ENCODE results near the gene KIF5C.

KIF5C gene

DNA sequence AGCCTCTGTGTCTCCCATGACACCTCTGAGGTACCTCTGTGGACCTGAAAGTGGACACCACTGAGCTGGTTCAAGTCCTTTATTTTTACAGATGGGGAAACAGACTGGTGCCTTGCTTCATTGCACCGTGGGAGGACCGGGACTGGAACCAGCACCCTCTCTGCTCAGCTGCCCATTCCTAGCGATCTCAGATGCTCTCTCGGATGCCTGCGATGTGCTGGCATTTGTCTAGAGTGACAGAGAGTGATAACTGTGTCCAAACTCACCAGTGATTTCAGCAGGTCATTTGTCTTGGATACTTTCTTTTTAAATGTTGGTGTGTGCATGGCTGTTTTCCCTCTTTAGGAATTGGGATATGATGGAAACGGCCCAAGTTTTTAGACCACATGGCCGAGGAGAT is 133.4 kb downstream of the KIF5C start:
- TF ChIP-seq, protein P1, sequence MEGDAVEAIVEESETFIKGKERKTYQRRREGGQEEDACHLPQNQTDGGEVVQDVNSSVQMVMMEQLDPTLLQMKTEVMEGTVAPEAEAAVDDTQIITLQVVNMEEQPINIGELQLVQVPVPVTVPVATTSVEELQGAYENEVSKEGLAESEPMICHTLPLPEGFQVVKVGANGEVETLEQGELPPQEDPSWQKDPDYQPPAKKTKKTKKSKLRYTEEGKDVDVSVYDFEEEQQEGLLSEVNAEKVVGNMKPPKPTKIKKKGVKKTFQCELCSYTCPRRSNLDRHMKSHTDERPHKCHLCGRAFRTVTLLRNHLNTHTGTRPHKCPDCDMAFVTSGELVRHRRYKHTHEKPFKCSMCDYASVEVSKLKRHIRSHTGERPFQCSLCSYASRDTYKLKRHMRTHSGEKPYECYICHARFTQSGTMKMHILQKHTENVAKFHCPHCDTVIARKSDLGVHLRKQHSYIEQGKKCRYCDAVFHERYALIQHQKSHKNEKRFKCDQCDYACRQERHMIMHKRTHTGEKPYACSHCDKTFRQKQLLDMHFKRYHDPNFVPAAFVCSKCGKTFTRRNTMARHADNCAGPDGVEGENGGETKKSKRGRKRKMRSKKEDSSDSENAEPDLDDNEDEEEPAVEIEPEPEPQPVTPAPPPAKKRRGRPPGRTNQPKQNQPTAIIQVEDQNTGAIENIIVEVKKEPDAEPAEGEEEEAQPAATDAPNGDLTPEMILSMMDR (IDR thresholded peaks at IDR 0.05) = no peak

DNA sequence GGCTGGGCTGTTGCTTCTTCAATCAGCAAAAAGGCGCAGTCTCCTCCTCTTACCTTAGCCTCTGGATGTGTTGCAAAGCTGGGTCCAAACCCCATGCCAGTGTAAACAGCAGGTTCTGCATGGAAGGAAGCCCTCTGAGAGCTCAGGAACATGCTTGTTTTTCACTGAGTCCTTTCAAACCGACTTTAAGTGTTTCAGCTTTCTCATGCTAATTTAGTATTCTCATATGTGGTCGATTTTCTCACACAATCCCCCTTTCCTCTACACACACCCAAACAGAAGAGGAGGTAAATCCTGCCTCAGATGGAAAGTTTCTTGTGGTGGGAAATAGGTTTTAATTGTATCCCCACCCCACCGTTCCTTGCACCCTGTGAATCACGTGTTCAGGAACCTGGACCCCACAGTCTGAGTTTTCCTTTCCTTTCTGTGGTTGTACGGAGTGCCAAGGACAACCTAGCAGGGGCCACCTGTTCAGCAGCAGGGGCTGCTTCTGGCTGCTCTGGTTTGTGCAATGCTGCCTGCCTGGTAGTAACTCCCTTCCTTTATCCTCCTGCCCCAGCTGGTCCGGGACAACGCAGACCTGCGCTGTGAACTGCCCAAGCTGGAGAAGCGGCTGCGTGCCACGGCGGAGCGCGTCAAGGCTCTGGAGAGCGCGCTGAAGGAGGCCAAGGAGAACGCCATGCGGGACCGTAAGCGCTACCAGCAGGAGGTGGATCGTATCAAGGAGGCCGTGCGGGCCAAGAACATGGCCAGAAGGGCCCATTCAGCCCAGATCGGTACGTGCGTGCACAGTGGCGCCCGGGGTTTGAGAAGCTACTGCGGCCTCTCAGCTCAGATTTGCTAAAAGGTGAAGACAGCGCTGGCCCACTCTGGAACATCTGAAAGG is 134.8 kb downstream of the KIF5C start:
- TF ChIP-seq, protein P1 (IDR thresholded peaks at IDR 0.05) = no peak

DNA sequence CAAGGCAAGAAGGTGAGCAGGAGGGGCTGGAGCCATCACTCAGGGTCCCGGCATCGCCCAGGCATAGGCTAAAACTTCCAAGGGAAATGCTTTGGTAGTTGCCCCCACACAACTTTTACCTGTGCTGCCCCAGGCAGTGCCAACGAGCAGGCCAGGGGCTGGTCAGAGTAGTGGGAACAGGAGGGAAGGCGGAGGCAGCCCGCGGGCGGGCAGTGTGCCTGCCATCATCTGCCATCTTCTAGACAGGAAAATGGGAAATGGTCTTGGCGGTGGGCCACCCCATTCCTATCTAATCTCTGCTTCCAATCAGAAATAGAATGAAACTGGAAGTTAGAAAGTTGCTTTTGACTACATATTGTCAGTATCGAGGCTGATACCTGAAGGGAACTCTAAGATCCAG is 137.5 kb downstream of the KIF5C start:
- TF ChIP-seq, protein P1 (IDR thresholded peaks at IDR 0.05) = no peak

DNA sequence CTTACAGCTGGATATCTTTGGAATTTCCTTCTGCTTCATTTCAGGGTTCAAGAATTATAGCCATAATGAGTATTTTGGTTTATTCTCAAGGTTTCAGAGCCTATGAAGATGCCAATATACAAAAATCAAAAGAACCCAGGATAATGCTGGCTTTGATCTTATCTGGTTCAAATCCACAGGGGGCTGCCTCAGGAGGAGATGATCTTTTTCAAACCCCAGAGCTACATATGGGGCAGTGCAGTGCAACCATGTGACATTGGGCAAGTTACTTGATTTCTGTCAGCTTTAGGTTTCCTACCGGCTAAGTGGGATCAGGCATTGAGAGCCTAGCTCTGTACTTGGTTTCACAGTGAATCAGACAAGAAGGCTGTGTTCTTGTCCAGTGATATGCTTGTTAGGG is 140.5 kb downstream of the KIF5C start:
- TF ChIP-seq, protein P1 (IDR thresholded peaks at IDR 0.05) = no peak

DNA sequence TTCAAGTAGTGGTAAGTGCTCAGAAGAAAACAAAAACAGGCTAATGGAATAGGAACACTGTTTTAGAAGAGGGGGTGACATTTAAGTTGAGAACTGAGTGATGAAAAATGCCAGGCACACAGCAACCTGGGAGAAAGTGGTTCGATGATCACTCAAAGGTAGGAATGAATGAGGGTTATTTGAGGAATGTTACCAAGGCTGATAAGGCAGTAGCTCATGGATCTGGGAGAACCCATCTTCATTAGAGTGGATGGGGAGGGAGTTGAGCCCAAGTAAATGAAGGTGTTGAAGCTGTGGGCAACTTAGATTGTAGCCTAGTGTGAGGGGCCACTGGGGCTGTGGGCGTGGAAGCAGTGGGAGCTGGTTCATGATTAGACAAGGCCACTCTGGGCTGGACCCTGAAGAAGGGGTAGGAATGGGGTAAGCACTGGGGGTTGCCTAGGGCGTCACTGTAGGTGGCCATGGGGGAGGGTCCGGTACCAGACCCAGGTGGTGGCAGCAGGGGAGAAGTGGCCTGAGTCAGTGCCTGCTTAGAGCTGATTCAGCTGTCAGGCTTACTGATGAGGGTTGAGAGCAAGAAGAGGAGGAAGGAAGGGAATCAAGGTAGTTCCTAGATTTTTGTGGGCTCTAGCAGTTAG is 141.0 kb downstream of the KIF5C start:
- TF ChIP-seq, protein P1 (IDR thresholded peaks at IDR 0.05) = no peak

DNA sequence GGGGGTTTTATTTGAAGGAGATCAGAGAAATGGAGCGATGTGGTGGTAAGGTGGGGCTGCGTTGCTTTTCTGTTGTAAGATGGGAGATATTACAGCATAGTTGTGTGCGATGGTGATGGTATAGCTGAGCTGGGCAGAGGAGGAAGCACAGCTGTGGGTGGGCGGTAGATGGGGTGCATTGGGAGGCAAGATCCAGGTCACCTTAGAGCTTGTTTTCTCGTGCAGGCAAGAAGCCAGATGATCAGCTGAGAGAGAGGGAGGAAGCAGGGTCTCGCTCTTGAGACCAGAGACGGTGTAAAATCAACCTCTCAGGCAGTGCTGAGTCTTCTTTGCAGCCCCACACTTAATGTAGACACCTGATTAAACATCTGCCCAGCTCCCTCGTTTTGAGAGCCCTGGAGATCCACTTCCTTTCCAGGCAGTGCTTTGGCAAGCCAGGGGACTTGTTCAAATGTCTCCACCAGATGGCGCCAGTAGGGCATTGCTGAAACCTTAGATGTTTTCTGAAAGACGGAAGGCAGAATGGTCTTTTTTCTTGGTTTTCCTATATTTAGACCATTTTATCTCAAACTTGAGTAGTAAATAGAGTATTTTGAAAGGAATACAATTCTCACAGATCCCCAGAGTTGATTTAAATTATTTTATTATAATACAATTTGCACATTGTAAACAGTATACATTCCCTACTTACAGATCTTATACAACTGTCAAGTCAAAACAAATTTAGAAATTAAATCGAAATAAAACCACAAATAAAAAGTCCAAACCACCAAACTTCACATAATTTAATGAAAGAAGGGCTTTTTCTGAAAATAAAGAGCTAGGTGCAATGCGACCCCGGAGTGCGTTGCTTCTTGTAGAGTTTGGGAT is 142.3 kb downstream of the KIF5C start:
- TF ChIP-seq, protein P1 (IDR thresholded peaks at IDR 0.05) = peak; percentile 75

DNA sequence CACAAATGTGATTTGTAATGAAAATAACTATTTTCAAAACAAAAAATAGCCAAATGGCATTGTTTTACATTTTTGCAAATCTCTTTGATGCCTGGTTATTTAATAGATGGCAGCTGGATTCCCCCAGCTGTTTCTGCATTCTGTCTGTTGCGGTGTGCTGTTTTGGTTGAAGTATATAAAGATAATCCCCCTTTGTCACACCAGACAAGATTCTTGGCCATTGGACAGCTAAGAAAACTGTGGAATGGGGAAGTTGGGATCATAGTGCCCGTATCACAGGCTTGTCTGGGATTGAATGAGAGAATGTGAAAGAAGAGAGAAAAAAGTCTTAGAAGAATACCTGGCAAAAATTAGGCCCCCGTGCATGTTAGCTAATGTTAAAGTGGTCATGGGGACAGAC is 144.0 kb downstream of the KIF5C start:
- TF ChIP-seq, protein P1 (IDR thresholded peaks at IDR 0.05) = no peak
